Cardiac muscle cell (in vitro differentiated cells and primary cell): Measurements from ENCODE around the gene KBTBD7. TPM values are rescaled to one million over a fixed set of nuclear protein-coding genes. Genes with fewer than 3 reads are reported as not detected.

Source experiments
- DNase-seq, 2 donors: peaks; one replicate each; pipeline versions ENCODE4 v3.0.0 to v3.0.0-alpha.2; 2010 to 2017; ENCODE audit warnings: low read depth in 1 of 2, low spot score in 1 of 2
- H3K27ac ChIP-seq: fragments of 200-600 bp; sonication (generic); 2 replicates; pipeline ENCODE4 v1.5.1; 2016
- H3K27me3 ChIP-seq: fragments of 200-600 bp; sonication (generic); 2 replicates; pipeline ENCODE4 v1.6.0; 2016; ENCODE audit warnings: control low read depth
- H3K36me3 ChIP-seq: fragments of 200-600 bp; sonication (generic); 2 replicates; pipeline ENCODE4 v1.5.1; 2016; ENCODE audit warnings: control low read depth
- H3K4me1 ChIP-seq: fragments of 200-600 bp; sonication (generic); 2 replicates; pipeline ENCODE4 v1.8.1; 2017; ENCODE audit warnings: low read depth, mild to moderate bottlenecking, mixed run types
- H3K4me3 ChIP-seq: fragments of 200-600 bp; sonication (generic); 2 replicates; pipeline ENCODE4 v1.5.1; 2016; ENCODE audit warnings: mild to moderate bottlenecking
- H3K9me3 ChIP-seq: fragments of 200-600 bp; sonication (generic); 2 replicates; pipeline ENCODE4 v1.5.1; 2017; ENCODE audit warnings: low read depth, mild to moderate bottlenecking, control low read depth
- CTCF ChIP-seq: IDR thresholded peaks from 2 replicates; pipeline ENCODE4 v1.5.1; 2012; ENCODE audit warnings: low read depth, mild to moderate bottlenecking, low read length
- polyA plus RNA-seq: library from polyadenylated mRNA; unstranded; fragments of >200 nt; fragmentation: Nextera tagmentation; extraction: Ambion mirVana; gene quantifications from 2 replicates; pipeline ENCODE4 v1.2.1, GENCODE V29; 2016
- total RNA-seq: library from RNA; depleted of rRNA; stranded (reverse); fragments of >200 nt; gene quantifications from 2 replicates; pipeline ENCODE4 v1.2.3, GENCODE V29; 2016

Gene KBTBD7
- total RNA-seq (12.5 and 15.5 TPM in 2 replicates), polyA plus RNA-seq (9.5 and 14.7 TPM in 2 replicates)

DNA sequence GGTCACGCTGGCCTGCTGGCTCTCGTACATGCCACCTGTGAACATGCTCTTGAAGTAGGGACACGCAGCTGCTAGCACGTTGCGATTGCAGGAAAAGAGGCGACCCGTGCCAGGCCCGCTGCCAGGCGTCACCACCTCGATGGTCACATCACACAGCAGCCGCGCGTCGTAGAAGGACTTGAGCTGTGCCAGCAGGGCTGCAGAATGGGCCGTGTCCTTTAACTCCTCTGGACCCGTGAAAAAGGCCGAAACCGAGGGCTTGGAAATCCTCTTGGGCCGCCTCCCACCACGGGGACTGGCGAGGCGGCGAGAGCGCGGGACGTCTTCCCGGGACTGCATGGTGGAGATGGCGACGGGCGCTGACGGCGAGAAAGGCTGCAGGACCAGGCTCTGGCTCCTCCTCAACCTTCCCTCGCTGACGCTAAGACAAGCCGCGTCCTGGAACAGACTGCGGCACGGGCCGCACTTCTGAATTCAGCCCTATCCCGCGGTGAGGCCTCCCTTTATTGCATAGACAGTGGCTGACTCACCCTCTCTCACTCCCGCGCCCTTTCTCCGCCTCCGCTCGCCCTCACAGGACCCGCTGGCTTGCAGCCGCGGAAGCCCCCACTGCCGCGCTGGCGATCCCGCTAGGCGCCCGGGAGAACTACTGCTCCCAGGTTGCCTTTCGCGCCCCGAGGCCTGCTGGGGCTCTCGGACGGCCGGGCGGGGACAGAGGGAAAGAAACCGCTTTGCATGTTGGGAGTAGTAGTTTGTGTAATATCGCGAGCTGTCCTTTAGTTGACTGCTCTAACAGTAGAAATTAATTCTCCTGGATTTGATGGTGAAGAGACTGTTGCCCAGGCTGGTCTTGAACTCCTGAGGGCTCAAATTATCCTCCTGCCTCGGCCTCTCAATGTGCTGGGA, at the start of gene KBTBD7:
KBTBD7 (minus strand) TSS at position 651 of the 906 bp plus-strand sequence; CDS start at position 339, 312 bp downstream.
- DNase-seq = peak; percentile 93 to 99
- Histone ChIP-seq H3K4me1 (peaks cover 9% of the 10 kb centered on the region), H3K36me3 (peaks cover 2% of the 10 kb centered on the region), H3K27me3 (no peaks in the 10 kb centered on the region), H3K4me3 (peak within 1 kb of the TSS; percentile 49), H3K9me3 (no peaks in the 10 kb centered on the region), H3K27ac (peak within 1 kb of the TSS; percentile 86)
- TF ChIP-seq CTCF = no peak

- no peaks in the 10 kb centered on the region for H3K27me3 ChIP-seq
- H3K4me1 ChIP-seq = no peaks in the 10 kb centered on the region
- H3K27ac ChIP-seq = no peak overlapping the region
- no peaks in the 10 kb centered on the region for H3K9me3 ChIP-seq
- H3K36me3 ChIP-seq = peaks cover under 1% of the 10 kb centered on the region
- no peak overlapping the region for H3K4me3 ChIP-seq
- TF ChIP-seq CTCF = no peak
- no peak for DNase-seq
Measured at GRCh38 chr13:41241626-41242025, 47.3 kb upstream of the KBTBD7 start.

GRCh38 chr13:41236369-41236768, 42.0 kb upstream of the KBTBD7 start:
- Histone ChIP-seq H3K4me3 (no peak overlapping the region), H3K27me3 (no peaks in the 10 kb centered on the region), H3K9me3 (no peaks in the 10 kb centered on the region), H3K4me1 (no peaks in the 10 kb centered on the region), H3K36me3 (peaks cover 3% of the 10 kb centered on the region), H3K27ac (no peak overlapping the region)
- no peak for TF ChIP-seq CTCF
- DNase-seq = no peak

GRCh38 chr13:41232578-41233480, 38.5 kb upstream of the KBTBD7 start:
- Histone ChIP-seq H3K9me3 (no peaks in the 10 kb centered on the region), H3K27ac (no peak overlapping the region), H3K4me1 (no peaks in the 10 kb centered on the region), H3K36me3 (peaks cover 10% of the 10 kb centered on the region), H3K27me3 (no peaks in the 10 kb centered on the region), H3K4me3 (no peak overlapping the region)
- no peak for TF ChIP-seq CTCF
- no peak for DNase-seq

GRCh38 chr13:41231786-41232185, 37.4 kb upstream of the KBTBD7 start:
- no peaks in the 10 kb centered on the region for H3K9me3 ChIP-seq
- H3K4me1 ChIP-seq = no peaks in the 10 kb centered on the region
- TF ChIP-seq CTCF = no peak
- peaks cover 10% of the 10 kb centered on the region for H3K36me3 ChIP-seq
- no peak overlapping the region for H3K27ac ChIP-seq
- DNase-seq = peak; percentile 1 to 43
- no peaks in the 10 kb centered on the region for H3K27me3 ChIP-seq
- H3K4me3 ChIP-seq = no peak overlapping the region
